Stimulated activated CD8-positive, alpha-beta memory T cell treated with anti-CD3 and anti-CD28 coated beads, Interleukin-12 subunit alpha, Interleukin-12 subunit beta, amount 100 ng/mL, for 4 hours (primary cell): ENCODE results near the gene PINLYP.
"Not testable (repeated sequence)": the region's sequence is repeated elsewhere in the genome, so short reads cannot be mapped to it uniquely, and the experiment has no call there.

Experiments used
- DNase-seq: peaks from one replicate; pipeline ENCODE4 v3.0.0-alpha.2; 2020; ENCODE audit warnings: low read depth

PINLYP gene

GRCh38 chr19:43582495-43582894 is 6.9 kb downstream of the PINLYP start:
- DNase-seq: no peak

- DNase-seq: no peak
Observed at GRCh38 chr19:43584484-43584883, 8.9 kb downstream of the PINLYP start.

- no peak for DNase-seq
Observed at GRCh38 chr19:43586346-43586745, 10.7 kb downstream of the PINLYP start.

- DNase-seq: not testable (repeated sequence)
Observed at GRCh38 chr19:43587029-43587428, 11.4 kb downstream of the PINLYP start.

- DNase-seq: no peak
Observed at GRCh38 chr19:43589277-43589676, 13.7 kb downstream of the PINLYP start.

GRCh38 chr19:43589678-43590077 is 14.1 kb downstream of the PINLYP start:
- no peak for DNase-seq

GRCh38 chr19:43591904-43592772 is 16.5 kb downstream of the PINLYP start:
- no peak for DNase-seq

- no peak for DNase-seq
Observed at GRCh38 chr19:43592800-43593350, 17.3 kb downstream of the PINLYP start.

- DNase-seq: no peak
Observed at GRCh38 chr19:43594081-43594697, 18.6 kb downstream of the PINLYP start.

GRCh38 chr19:43594710-43595604 is 19.4 kb downstream of the PINLYP start:
- peak; percentile 53 for DNase-seq

GRCh38 chr19:43595605-43595998 is 20.0 kb downstream of the PINLYP start:
- no peak for DNase-seq

- peak; percentile 100 for DNase-seq
Observed at GRCh38 chr19:43595999-43596841, 20.6 kb downstream of the PINLYP start, which contains the start of the genes IRGQ and ZNF576. IRGQ (minus strand) TSS chr19:43596134; CDS start chr19:43595338, 796 bp downstream. ZNF576 (plus strand) TSS chr19:43596595; CDS start chr19:43597109, 514 bp downstream.

- DNase-seq: no peak
Observed at GRCh38 chr19:43596842-43597461, 21.4 kb downstream of the PINLYP start.

- DNase-seq: no peak
Observed at GRCh38 chr19:43597876-43598275, 22.3 kb downstream of the PINLYP start.

GRCh38 chr19:43598445-43599240 is 23.0 kb downstream of the PINLYP start:
- no peak for DNase-seq

- no peak for DNase-seq
Observed at GRCh38 chr19:43599635-43600295, 24.2 kb downstream of the PINLYP start.

- DNase-seq: not testable (repeated sequence)
Observed at GRCh38 chr19:43600326-43600725, 24.7 kb downstream of the PINLYP start.

GRCh38 chr19:43605875-43606568 is 30.4 kb downstream of the PINLYP start:
- DNase-seq: no peak
